CD4-positive, alpha-beta T cell (primary cell): ENCODE measurements around the gene WDFY2. TPM values are rescaled to one million over a fixed set of nuclear protein-coding genes. Genes with fewer than 3 reads are reported as not detected.

Experiments used
- ATAC-seq: fragments of 200-7000 bp; cut with Tn5 transposase; one replicate; pipeline ENCODE4 v1.10.0; 2022; ENCODE audit warnings: mild to moderate bottlenecking; ENCODE audit not compliant: poor library complexity
- CTCF ChIA-PET: fragments of 350-600 bp; sonication (Branson Sonifier 250); formaldehyde crosslinking; loops from one replicate; lab custom pipeline; 2021; ENCODE audit warnings: antibody characterized with exemption, inconsistent platforms; lab: Charles Lee
- POLR2A ChIA-PET: fragments of 350-600 bp; sonication (Branson Sonifier 250); formaldehyde crosslinking; loops from one replicate; lab custom pipeline; 2021; ENCODE audit warnings: antibody characterized with exemption, inconsistent platforms; lab: Charles Lee
- DNase-seq, 14 experiments: peaks; one replicate each; pipeline ENCODE4 v3.0.0-alpha.2; 2013 to 2020; ENCODE audit warnings: mixed read lengths in 2 of 14
- H3K27ac ChIP-seq, 2 donors: one replicate each; pipeline versions ENCODE4 v1.5.1 to v1.7.0; 2013; ENCODE audit warnings: low read length in 2 of 2, low read depth in 1 of 2, mild to moderate bottlenecking in 1 of 2
- H3K27me3 ChIP-seq, 2 experiments: 1 replicate in 1 of 2; 2 replicates in 1 of 2; pipeline versions ENCODE4 v1.6.1 to v1.7.0; 2013; ENCODE audit warnings: low read length in 2 of 2, control low read depth in 1 of 2, mild to moderate bottlenecking in 1 of 2, moderate library complexity in 1 of 2; ENCODE audit not compliant: insufficient read depth in 2 of 2, control insufficient read depth in 1 of 2
- H3K36me3 ChIP-seq: one replicate; pipeline ENCODE4 v1.6.1; 2013; ENCODE audit warnings: low read length, control low read depth; ENCODE audit not compliant: insufficient read depth
- H3K4me1 ChIP-seq: one replicate; pipeline ENCODE4 v1.6.1; 2013; ENCODE audit warnings: low read length, control low read depth; ENCODE audit not compliant: insufficient read depth
- H3K4me3 ChIP-seq: one replicate; pipeline ENCODE4 v1.5.1; 2013; ENCODE audit warnings: mild to moderate bottlenecking, low read length, moderate library complexity
- H3K9me3 ChIP-seq, 2 experiments: 1 replicate in 1 of 2; 2 replicates in 1 of 2; pipeline versions ENCODE4 v1.6.1 to v1.7.0; 2013; ENCODE audit warnings: low read length in 2 of 2, mild to moderate bottlenecking in 2 of 2, control low read depth in 1 of 2, moderate library complexity in 1 of 2; ENCODE audit not compliant: control insufficient read depth in 1 of 2, insufficient read depth in 1 of 2
- H3K27ac Mint-ChIP-seq: one replicate; pipeline ENCODE4 v1.8.0; 2020; ENCODE audit warnings: mixed read lengths
- H3K27me3 Mint-ChIP-seq: one replicate; pipeline ENCODE4 v1.8.0; 2021; ENCODE audit warnings: mixed read lengths
- H3K36me3 Mint-ChIP-seq: one replicate; pipeline ENCODE4 v1.8.0; 2021; ENCODE audit warnings: low read depth, mixed read lengths
- H3K4me1 Mint-ChIP-seq: one replicate; pipeline ENCODE4 v1.8.0; 2021; ENCODE audit warnings: low read depth, mixed read lengths
- H3K4me3 Mint-ChIP-seq: one replicate; pipeline ENCODE4 v1.8.0; 2020; ENCODE audit warnings: mild to moderate bottlenecking, mixed read lengths
- H3K9me3 Mint-ChIP-seq: one replicate; pipeline ENCODE4 v1.8.0; 2020; ENCODE audit warnings: mixed read lengths
- CTCF ChIP-seq: fragments of 200-600 bp; IDR thresholded peaks from one replicate; pipeline ENCODE4 v1.8.0; 2022; ENCODE audit warnings: antibody characterized with exemption, mild to moderate bottlenecking
- intact Hi-C, 2 experiments: fragments of 100-400 bp; cut with DNase I in 1 of 2; cut with micrococcal nuclease in 1 of 2; formaldehyde crosslinking; loops; one replicate each; pipeline versions ENCODE4 v1.15.1 to v1.9.0; 2023 to 2025; cut with DNase I, micrococcal nuclease
- total RNA-seq, 174 experiments: library from RNA in 2 of 174; stranded (reverse) in 2 of 174; gene quantifications; one replicate each; pipeline ENCODE4 v1.2.3 and lab custom pipeline; 2021 to 2026

Gene WDFY2
- total RNA-seq, 2 experiments from 2014 or later = 21.4 to 21.9 TPM

GRCh38 chr13:51801631-51802099 is 217.4 kb downstream of the WDFY2 start:
- ATAC-seq = no peak
- Mint-ChIP-seq H3K4me3 (peak overlapping the region; percentile 97), H3K36me3 (peaks cover 24% of the 10 kb centered on the region), H3K4me1 (peaks cover 56% of the 10 kb centered on the region), H3K27ac (peak overlapping the region; percentile 99), H3K27me3 (no peaks in the 10 kb centered on the region), H3K9me3 (no peaks in the 10 kb centered on the region)
- DNase-seq = no peak
- POLR2A ChIA-PET = interaction anchor here (2.4 to 7.4 kb wide), 4 partner anchors 20 to 349 kb away, joined by 23 to 135 read pairs (median 33); partner anchors contain the start of gene INTS6
- CTCF ChIA-PET = interaction anchor here (0.5 to 2.6 kb wide), 4 partner anchors 14 to 367 kb away, joined by 3 to 5 read pairs (median 4); no protein-coding TSS in a partner anchor
- H3K27me3 ChIP-seq = no peaks in the 10 kb centered on the region
- peaks cover 5% of the 10 kb centered on the region for H3K36me3 ChIP-seq
- no peaks in the 10 kb centered on the region for H3K9me3 ChIP-seq
- peak overlapping the region; percentile 99 for H3K27ac ChIP-seq
- no peak overlapping the region for H3K4me3 ChIP-seq
- no peak for TF ChIP-seq CTCF
- H3K4me1 ChIP-seq = peaks cover 64% of the 10 kb centered on the region
- intact Hi-C loops = loop anchor here (2.0 to 5.0 kb wide), 6 partner anchors 19 to 391 kb away; partner anchors contain the start of genes ALG11 (in 2 of the 2), ATP7B (in 1 of the 2) and WDFY2 (in 1 of the 2)

GRCh38 chr13:51802631-51803418 is 218.6 kb downstream of the WDFY2 start:
- Histone ChIP-seq H3K27ac (peak overlapping the region; percentile 99), H3K9me3 (no peaks in the 10 kb centered on the region), H3K27me3 (no peaks in the 10 kb centered on the region), H3K36me3 (peaks cover 5% of the 10 kb centered on the region), H3K4me3 (peak overlapping the region; percentile 81), H3K4me1 (peaks cover 58% of the 10 kb centered on the region)
- Mint-ChIP-seq H3K27ac (peak overlapping the region; percentile 99), H3K4me1 (peaks cover 61% of the 10 kb centered on the region), H3K9me3 (no peaks in the 10 kb centered on the region), H3K36me3 (peaks cover 24% of the 10 kb centered on the region), H3K27me3 (no peaks in the 10 kb centered on the region), H3K4me3 (peak overlapping the region; percentile 97)
- TF ChIP-seq CTCF = no peak
- ChIA-PET CTCF (interaction anchor here (0.7 to 2.6 kb wide), 4 partner anchors 13 to 42 kb away, joined by 3 to 5 read pairs (median 4); no protein-coding TSS in a partner anchor), POLR2A (interaction anchor here (0.7 to 7.4 kb wide), 18 partner anchors 10 to 1152 kb away, joined by 3 to 135 read pairs (median 4); partner anchors contain the start of genes INTS6 and NEK3)
- DNase-seq = peak in 3 of 14 experiments; percentile 26 to 45 (median 38)
- intact Hi-C loops = loop anchor here (1.0 to 5.0 kb wide), 9 partner anchors 18 to 652 kb away; partner anchors contain the start of genes ALG11 (in 2 of the 2), ATP7B (in 1 of the 2), CKAP2 (in 1 of the 2) and INTS6 (in 1 of the 2)
- ATAC-seq = no peak
